HG03460 (cell line): ENCODE data around the gene MVB12A.
A peak's percentile ranks its signal among the peaks of the same experiment; 100 is the strongest.

ENCODE experiments used
- ATAC-seq: cut with Tn5 transposase; IDR thresholded peaks from one replicate; pipeline ENCODE4 v1.9.1; 2021; ENCODE audit not compliant: unreplicated experiment

Gene MVB12A

GRCh38 chr19:17419621-17420474 lies at the start of gene MVB12A:
MVB12A (plus strand) TSS chr19:17420047; CDS start chr19:17420136, 89 bp downstream.
- peak; percentile 88 for ATAC-seq

DNA sequence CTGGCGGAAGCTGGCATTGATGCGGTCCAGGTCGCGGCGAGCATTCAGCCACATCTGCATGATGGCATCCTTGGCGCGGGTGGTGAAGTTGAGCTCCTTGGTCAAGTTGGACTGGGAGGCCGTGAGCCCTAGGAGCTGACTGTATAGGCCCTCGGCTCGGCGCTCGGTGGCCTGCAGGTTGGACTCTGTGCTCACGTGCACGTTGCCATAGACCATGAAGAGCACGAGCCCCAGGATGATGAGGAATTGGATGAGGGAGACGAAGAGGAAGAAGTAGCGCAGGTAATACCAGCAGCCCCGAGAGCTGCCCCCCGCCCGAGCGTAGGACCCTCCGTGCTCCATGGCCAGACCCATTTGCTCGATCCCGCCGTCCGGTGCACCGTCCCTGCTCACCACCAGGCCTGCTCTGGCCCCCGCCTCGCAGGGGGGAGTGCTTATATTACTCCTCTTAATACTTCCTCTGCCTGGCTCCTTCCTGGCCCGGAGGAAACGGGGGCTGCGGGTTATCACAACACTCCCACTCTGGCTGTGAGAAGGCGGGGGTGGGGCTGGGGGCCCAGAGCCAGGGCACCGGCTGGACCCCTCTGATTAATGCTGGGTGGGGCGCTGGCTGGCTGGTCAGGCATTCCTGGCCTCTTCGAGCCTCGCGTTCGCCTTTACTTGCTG lies 42.8 kb upstream of the MVB12A start, which contains the start of gene PLVAP:
Gene PLVAP, minus strand, starts transcription at position 408 of the 666 bp plus-strand sequence. Its CDS starts 54 bp downstream, at position 354.
- no peak for ATAC-seq

DNA sequence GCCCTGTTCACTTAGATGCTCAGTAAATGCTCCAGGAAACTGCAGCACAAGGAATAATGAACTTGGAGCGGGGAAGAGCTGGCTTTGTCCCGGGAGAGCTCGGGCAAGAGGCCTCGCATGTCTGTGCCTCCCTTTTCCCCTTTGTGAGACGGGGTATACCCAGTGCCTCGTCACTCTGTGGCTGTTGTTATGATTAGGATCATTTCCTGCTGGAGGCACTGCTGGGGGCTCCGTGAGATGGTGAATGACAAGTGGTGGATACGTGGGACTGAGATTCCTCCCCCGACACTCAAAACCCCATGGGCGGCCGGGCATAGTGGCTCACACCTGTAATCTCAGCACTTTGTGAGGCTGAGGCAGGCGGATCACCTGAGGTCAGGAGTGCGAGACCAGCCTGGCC lies 41.6 kb upstream of the MVB12A start:
- no peak for ATAC-seq

DNA sequence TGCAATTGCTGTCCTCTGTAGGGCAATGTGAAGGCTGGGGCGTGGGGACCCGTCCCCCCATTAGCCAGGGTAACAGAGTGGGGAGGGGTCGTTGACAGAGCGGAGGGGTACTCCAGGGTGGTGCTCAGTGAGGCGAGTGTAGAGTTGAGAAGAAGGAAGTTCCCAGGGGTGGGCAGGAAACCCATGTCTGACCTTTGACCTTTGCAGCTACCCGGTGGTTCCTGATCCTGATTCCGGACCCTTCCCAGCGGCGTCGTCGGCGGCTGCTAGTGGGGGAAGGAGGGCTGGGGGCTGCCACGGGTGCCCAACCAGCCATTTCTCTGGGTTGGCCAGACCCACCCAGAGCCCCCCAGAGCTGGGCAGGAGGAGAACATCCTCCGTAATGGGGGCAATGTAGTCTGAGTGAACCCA lies 40.6 kb upstream of the MVB12A start:
- ATAC-seq = no peak

DNA sequence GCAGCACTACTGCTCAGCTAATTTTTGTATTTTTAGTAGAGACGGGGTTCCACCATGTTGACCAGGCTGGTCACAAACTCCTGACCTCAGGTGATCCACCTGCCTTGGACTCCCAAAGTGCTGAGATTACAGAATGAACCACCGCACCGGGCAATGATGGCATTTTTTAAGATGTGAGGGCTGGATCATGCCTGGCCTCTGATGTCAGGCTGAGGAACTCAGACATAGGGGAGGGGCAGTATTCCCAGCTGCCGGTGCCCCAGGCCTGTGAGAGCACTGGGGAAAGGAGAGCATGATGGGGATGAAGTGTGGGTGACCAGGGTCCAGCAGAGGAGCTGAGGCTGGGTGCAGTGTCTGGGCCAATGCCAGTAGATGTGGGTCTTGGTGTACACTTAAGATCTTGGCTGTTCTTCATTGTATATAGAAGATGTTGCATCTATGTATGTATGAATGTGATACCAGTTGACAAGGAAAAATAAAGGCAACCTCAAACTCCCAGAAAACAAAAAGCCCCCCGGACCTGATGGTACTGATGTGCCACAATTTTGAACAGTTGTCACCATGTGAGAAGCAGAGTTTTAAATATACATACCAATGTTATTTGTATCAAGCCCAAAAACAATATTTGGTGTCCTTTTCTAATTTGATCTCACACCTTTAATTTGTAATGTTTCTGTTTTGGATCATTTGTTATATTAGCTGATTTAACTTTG lies 39.3 kb upstream of the MVB12A start:
- no peak for ATAC-seq

- ATAC-seq = no peak
These were observed 33.8 kb upstream of the MVB12A start for GRCh38 chr19:17385878-17386611.

- ATAC-seq = no peak
These were observed 30.6 kb upstream of the MVB12A start for GRCh38 chr19:17389288-17389687.

- ATAC-seq = no peak
These were observed 29.7 kb upstream of the MVB12A start for GRCh38 chr19:17389957-17390664.

DNA sequence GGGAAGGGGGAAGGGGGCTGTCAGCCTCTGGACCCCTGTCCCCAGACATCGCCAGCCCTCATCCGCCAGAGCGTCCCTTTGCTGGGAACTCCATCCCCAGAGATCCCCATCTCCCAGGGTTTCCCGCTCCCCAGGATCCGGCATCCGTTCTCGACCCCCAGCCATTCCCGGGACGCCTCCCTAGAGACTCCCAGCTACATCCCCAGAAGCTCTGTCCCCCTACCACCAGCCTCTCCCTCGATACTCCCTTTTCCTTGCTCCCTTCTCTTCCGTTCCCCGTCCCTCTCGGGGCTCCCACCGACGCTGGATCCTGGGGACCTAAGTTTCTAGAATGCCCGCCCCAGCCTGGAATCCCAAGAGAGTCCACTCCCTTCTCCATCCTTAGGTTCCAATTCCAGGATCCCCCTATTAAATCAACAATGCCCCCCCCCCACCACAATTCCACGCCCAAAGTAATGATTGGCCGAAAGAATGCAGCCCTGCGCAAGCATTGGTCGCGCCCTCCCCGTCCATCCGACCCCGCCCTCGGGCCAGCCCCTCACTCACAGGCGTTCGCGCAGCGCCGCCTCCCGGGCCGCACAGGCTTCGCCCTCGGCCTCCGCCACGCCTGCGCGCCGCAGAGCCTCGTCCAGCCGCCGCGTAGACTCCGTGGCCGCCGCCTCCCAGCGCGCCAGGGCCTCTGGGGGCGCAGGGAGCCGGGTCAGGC lies 29.0 kb upstream of the MVB12A start:
- ATAC-seq = peak; percentile 91

DNA sequence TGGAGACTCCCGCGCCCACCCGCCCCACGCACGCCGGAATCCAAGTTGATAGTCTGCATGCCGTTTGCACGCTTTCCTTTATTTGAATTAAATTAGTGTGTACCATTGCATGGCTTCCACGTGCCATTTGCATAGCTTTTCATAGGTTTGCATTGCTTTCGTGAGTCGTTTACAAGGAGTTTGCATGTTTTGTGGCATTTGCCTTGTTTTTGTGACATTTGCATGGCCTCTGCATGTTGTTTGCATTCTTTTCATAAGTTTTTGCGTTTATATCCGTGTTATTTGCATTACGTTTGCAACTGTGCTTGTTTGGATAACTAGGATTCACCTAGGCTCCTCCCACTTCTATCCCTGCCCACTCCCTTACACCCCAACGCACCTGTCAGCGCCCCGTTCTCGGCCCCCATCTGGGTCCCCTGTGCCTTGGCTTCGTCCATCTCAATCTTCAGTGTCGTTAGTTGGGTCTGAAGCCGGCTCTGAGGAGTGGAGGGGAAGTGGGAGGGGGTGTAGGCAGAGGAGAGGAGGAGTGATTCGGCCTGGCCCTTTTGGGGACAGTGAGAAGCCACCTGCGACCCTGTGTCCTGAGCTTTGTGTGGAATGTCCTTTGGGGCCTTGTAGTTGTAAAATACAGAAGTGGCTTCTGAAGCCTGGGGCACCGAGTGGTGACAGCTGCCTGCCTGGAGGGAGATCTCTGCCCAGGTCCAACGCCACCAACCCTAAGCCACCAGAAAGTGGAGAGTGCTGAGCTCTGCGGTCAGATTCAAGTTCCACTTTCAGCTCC lies 28.3 kb upstream of the MVB12A start:
- no peak for ATAC-seq

DNA sequence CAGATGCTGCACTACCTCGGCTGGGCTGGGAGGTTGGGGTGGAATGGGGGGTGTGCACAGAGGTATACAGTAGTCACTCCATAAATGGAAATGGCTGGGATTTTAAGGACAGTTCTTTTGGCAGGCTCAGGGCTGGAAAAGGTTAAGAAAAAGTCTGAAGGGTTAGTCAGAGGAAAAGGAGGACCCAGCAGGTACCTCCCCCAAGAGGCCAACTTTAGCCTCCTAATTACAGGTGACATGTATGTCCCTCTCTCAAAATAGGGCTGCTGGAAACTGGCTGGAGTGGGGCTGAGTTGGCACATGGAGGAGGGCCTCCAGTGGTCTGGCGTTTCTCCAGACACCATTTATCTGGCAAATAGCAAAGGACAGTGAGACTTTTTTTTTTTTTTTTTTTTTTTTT lies 26.8 kb upstream of the MVB12A start:
- no peak for ATAC-seq

- ATAC-seq = no peak
These were observed 25.9 kb upstream of the MVB12A start, which contains the start of gene CCDC194 for GRCh38 chr19:17393914-17394313. CCDC194 (minus strand) TSS chr19:17394196; CDS start chr19:17394158, 38 bp downstream.

DNA sequence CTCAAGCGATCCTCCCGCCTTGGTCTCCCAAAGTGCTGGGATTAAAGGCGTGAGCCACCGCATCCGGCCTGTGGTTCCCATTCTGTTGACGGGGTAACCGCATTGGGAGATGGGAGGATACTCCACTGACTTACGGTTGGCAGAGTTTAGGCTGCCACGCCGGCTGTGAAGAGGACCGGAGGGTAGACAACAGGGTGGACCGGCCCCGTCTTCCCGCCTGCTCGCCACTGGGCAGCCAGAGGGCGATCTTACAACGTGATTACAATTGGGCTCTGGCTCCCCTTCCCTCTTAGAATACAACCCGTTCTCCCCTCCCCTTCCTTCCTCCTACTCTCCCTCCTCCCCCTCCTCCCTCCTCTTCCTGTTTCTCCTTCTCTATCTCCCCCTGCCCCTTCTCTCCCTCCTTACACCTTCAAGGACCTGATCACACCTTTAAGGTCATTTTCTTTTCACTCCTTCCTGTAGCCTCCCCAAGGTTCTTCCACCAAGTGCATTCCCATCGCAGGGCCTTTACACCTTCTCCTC lies 24.9 kb upstream of the MVB12A start:
- no peak for ATAC-seq

DNA sequence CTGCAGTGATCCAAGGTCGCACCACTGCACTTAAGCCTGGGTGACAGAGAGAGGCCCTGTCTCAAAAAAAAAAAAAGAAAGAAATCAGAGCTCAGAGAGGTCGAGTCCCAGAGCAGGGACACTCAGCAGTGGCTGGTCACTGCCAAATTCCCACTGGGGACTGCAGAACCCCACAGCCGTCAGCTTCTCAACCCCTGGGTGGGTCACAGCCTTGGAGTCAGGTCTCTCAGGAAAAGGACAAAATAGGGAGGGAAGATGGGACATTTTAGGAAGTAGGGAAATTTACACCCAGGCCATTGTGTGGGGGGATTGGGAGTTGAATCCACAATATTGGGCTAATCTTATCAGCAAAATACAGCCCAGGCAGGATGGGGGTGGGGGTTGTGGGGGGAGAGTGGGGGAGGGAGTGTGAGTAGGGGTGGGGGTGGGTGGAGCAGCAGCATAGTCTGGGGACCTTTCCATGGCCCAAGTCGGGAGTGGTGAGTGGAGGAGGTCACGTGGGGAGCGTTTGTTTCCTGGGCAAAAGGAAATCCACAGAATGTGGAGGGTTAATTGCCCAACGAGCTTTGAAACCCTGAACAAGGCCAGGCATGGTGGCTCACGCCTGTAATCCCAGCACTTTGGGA lies 20.8 kb upstream of the MVB12A start:
- ATAC-seq = no peak

DNA sequence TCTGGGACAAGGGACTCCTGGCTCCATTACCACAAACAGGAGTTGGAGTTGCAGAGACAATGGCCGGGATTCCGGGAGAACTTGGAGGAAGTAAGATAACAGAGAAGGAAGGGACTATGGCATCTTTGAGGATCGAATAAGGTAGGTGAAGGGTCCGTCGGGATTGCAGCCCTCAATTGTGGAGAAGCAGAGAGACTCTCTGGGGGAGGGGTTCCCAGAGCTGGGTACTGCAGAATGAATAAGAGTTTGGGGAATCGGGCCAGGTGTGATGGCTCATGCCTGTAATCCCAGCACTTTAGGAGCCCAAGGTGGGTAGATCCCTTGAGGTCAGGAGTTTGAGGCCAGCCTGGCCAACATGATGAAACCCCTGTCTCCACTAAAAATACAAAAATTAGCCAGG lies 18.2 kb upstream of the MVB12A start:
- no peak for ATAC-seq

DNA sequence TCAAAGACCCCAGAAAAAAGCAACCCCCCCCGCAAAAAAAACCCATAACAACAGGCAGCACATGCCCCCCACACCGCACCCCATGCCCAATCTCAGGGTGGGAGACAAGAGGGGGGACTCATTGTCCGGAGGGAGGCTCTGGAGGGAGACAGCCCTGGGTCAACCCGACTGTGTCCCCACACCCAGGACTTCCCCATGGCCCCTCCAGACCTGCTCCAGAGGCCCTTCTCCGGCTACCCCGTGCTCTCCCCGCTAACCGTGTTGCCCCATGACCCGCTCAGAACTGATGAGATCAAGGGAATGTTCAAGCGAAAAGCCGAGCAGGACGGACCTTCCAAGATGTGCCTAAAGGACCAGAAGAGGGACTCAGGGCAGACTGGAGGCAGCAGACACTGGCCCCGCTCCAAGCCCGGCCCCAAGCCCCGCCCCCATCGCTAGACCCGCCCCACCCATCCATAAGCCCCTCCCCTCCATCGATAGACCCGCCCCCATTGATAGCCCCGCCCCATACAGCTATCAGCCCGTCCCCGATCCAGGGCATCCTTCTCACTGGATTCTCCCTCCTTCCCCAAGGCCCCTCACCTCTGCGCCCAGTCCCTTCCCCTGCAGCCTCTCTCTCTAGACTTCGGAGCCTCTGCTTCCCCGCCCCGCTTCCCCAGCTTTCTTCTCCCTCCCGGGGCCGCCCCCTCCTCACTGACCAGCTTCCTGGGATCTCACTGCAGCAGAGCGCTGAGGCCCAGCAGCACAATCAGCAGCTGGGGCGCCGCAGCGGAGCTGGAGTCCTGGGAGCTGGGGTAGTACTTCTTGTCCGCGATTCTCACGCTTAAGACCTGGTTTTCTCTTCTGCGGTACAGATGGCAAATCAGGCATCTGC lies 16.6 kb upstream of the MVB12A start:
- no peak for ATAC-seq

DNA sequence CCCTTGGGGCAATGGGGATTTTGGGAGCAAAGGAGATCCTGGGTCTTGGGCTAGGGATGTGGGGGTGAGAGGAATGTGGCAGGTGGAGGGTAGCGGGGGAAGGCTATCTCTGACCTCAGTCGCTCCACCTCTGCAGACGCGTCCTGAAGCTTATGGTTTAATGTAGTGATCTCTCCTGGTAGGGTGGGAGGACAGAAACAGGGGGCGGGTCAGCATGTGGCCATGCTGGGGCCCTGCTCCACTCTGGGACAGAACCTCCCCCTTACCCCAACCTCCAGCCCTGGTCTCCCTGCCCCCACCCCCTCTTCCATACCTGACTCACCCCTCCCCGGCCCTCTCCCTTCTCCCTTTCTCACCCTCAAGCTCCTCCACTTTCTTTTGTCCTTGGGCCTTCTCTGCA lies 15.8 kb upstream of the MVB12A start:
- no peak for ATAC-seq
